Hepatocyte (in vitro differentiated cells): ENCODE data around the gene SLC19A1.

Source experiments
- CTCF ChIP-seq: fragments of 200-600 bp; sonication (generic); IDR thresholded peaks from 2 replicates; pipeline ENCODE4 v1.5.1; 2016; ENCODE audit warnings: antibody characterized with exemption, mild to moderate bottlenecking; ENCODE audit not compliant: poor library complexity
- EZH2 ChIP-seq: fragments of 200-600 bp; sonication (generic); IDR thresholded peaks from 2 replicates; pipeline ENCODE4 v1.6.1; 2016; ENCODE audit warnings: antibody characterized with exemption, mild to moderate bottlenecking, borderline replicate concordance
- EZH2phosphoT487 ChIP-seq: fragments of 200-600 bp; sonication (generic); IDR thresholded peaks from one replicate; pipeline ENCODE4 v1.6.1; 2018; ENCODE audit warnings: antibody characterized with exemption, mild to moderate bottlenecking, low read depth, moderate library complexity; ENCODE audit not compliant: unreplicated experiment, severe bottlenecking

DNA sequence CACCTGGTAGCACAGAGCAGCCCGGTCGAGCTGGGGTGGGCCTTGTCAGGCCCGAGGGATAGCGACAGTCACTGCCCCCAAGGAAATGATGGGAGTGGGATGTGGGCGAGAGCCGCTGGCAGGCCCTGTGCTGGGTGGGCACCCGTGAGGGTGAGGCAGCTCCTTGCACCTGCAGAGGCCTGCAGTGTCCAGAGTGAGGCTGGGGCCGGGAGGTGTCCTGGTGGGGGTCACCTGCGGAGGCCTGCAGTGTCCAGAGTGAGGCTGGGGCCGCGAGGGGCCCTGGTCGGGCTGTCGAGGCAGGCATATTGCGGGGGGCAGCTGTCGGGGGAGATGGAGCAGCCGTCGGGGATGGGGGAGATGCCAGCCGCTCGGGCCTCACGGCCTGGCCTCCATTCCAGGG lies 49.5 kb downstream of the SLC19A1 start:
- TF ChIP-seq CTCF (no peak), EZH2phosphoT487 (no peak), EZH2 (no peak)
